GM19372 (cell line): ENCODE measurements around the gene ZFAND3.
"Not testable (repeated sequence)": the region's sequence is repeated elsewhere in the genome, so short reads cannot be mapped to it uniquely, and the experiment has no call there.

ENCODE experiments used
- ATAC-seq: cut with Tn5 transposase; IDR thresholded peaks from one replicate; pipeline ENCODE4 v1.9.1; 2021; ENCODE audit warnings: mild to moderate bottlenecking, low read depth, moderate library complexity; ENCODE audit not compliant: unreplicated experiment

ZFAND3 gene

DNA sequence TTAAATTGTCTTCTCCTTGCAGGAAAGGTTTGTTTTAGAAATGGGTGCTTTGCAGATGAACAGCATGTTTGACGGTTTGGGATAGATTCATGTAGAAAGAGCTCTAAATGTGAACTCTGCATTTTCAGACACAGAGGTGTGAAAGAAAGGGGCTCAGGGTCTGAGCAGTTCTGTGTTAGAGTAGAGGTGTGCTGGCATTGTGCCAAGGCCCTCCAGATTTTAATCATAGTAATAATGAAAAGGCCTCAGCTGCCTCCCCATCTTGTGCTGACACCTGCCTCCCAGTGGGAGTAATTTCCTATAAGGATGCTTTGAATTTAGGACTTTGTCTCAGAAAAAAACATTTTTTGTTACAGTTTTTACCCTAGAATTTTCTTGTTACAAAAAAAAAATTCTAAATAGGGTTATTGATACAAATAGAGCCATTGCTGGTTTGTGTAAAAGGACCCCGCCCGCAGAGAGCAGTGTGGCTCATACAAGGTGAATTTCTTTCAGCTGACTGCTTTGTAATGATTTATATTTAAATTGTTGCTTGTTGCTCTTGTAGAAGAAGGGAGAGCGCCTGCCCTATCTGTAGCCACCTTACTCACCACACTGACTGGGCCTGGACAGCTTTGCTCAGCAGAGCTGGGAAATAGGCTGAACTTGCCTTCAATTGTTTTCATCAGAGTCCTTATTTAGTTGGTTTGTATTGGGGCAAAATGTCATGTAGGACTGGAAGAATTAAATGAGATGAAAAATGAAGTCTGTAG lies 294.5 kb downstream of the ZFAND3 start:
- ATAC-seq = no peak

DNA sequence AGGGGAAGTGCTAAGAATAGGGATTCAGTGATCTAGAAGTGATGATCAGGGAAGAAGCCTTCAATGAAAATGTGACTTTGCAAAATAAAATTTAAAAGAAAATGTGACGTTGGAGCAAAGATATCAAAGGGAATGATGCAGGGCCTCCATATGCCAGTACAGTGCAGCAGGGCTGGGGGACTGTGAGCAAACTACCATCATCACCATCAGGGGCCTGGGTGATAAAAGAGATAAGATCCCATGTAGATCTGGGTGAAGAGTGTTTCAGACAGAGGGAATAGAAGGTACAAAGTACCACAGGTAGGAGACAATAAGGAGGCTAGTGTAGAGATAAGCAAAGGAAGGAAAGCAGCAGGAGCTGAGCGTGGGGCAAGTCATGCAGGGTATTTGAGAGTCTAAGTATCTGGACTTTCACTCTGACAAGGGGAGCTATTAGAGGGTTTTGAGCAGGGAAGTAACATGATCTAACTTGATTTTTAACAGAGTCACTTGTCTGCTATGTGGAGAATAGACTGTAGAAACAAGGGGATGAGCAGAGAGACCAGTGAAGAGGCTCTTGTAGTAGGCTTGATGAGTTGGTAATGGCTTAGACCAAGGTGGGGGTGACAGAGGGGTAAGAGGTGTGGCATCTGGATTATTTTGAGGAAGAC lies 295.6 kb downstream of the ZFAND3 start:
- ATAC-seq = no peak

DNA sequence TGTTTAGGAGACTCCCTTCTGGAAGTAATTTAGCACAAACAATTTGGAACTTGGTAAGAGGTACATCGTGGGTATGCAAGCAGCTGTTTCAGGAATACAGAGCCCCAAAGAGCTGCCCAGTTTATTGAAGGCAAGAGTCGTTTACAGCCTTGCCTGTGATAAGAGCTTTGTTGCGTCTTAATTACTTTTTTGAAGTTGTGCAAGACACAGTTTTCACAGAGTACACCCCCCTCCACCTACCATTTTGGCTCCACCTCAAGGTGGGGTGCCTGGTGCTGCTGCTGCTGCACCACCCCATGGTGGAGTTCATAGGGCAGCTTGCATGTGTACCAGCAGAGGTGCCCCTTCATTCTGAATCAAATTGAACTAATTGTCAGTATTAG lies 296.1 kb downstream of the ZFAND3 start:
- no peak for ATAC-seq

DNA sequence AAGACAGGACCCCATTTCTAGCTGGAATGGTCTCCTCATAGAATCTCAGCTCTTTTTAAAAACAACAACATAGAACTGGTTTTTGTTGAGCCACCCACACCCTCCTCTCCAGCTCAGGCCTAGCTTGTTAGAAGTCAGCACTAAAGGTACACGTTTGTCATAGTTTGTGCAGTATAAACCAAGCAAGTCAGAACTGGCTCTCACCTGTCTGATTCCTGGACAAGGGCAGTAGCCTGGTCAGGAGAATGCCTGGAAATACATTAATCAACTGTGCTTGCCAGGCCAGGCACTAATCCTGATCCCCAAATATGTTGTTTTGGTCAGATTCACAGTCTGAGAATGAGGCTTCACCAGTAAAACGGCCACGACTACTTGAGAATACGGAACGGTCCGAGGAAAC lies 296.7 kb downstream of the ZFAND3 start:
- no peak for ATAC-seq

DNA sequence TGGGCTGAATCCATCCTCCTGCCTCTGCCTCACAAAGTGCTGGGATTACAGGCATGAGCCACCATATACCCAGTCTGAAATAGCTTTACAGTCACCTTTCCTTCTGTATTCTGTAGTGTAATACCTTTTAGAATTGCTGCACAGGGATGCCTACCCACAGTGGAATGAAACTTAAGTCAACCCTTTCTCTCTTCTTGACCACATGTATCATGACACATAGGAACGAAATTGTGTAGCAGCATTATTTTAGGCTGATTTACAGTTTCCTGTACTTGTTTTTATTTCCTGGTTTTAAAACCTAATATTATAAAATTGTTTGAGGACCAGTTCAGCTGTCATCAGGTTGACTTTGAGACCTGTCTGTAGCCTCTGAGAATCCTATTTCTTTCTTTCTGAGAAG lies 297.8 kb downstream of the ZFAND3 start:
- ATAC-seq = no peak

DNA sequence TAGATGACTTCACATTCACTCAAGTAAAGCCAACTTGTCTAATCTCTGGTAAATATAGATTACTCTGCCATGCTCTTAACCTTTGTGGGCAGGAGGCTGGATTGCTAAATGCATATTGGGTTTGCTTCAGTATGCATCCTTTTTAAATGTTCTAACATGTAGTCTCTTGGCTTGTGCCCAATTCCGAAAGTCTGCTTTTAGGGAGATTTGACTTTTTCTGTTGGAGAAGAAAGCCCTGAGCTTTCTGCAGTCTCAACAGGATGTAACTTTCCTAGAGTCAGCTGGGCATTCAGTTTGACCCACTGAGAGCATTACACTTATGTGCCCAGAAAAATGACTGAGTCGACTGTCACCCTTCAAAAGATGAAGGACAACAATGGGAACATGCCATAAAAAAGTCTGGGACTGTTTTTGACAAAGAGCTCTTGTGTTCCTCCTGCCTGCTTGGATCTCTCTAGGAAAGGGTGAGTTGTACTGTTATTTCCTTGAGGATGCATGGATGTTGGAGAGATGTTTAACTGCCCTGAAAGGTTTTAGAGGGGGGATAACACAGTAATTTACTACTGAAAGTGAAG lies 299.4 kb downstream of the ZFAND3 start:
- no peak for ATAC-seq

DNA sequence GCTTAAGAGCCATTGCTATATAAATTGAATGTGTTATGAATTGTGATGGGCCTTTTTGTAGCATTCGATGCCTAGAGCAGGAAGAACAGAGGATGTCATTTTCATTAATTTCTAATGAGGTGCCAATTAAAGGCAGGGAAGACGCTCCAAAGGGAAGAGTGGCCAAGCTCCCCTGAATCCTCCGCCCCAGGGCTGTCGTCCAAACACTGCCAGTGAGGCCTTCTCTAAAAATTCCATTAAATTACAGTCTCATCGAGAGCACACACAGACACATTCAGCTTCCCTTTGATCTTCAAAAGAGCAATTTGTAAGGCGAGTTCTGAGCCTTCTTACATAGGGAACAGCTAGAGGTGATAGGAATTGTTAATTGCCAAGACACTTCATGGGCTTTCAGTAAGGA lies 300.0 kb downstream of the ZFAND3 start:
- no peak for ATAC-seq

DNA sequence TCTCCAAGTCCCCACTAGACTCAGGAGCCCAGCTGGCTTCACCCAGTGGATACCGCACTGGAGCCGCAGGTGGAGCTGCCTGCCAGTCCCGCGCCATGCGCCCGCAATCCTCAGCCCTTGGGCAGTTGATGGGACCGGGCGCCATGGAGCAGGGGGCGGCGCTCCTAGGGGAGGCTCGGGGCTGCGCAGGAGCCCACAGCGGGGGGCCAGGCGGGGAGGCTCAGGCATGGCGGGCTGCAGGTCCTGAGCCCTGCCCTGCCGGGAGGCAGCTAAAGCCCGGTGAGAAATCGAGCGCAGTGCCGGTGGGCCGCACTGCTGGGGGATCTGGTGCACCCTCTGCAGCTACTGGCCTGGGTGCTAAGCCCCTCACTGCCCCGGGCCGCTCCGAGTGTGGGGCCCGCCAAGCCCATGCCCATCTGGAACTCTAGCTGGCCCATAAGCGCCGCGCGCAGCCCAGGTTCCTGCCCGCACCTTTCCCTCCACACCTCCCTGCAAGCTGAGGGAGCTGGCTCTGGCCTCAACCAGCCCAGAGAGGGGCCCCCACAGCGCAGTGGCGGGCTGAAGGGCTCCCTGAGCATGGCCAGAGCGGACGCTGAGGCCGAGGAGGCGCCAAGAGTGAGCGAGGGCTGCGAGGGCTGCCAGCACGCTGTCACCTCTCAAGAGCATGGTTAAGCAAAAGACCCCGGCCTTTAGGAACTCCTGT lies 304.8 kb downstream of the ZFAND3 start:
- ATAC-seq = not testable (repeated sequence)

DNA sequence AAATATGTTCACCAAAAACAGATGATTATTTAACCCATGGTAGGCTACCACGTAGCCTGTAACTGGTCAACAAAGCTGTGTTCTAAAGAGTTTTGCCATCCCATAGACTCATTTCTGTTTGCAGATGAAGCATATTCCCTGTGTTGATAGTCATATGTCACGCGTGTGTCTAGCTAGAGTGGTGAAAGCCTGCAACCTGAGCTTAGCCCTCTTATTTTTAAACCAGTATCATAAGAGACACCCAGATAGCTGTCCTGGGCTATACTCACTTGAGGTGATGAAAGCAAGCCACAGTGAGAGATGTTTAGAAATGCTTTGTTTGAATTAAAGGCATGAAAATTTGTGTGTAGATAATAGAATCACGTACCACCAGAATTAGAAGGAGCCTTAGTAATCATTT lies 307.8 kb downstream of the ZFAND3 start:
- ATAC-seq = no peak

DNA sequence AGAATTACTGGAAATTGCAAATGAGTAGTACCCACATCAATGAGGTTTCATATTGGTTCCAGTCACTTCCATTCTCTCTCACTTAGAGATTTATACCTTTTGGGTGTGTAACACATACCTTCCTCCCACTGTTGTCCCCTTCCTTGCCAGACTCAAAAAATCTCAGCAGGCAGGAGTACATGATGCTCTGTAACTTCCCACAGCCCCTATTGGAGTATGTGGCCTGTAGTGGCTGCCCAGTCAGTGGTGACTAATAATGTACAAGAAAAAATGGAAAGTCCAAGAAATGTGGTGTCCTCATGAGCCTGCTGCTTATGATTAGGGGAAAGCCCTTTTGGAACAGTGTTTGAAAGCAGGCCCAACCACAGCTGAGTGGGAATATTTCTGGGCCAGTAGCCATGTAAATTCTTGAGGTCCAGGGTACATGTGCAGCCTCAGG lies 312.0 kb downstream of the ZFAND3 start:
- no peak for ATAC-seq

DNA sequence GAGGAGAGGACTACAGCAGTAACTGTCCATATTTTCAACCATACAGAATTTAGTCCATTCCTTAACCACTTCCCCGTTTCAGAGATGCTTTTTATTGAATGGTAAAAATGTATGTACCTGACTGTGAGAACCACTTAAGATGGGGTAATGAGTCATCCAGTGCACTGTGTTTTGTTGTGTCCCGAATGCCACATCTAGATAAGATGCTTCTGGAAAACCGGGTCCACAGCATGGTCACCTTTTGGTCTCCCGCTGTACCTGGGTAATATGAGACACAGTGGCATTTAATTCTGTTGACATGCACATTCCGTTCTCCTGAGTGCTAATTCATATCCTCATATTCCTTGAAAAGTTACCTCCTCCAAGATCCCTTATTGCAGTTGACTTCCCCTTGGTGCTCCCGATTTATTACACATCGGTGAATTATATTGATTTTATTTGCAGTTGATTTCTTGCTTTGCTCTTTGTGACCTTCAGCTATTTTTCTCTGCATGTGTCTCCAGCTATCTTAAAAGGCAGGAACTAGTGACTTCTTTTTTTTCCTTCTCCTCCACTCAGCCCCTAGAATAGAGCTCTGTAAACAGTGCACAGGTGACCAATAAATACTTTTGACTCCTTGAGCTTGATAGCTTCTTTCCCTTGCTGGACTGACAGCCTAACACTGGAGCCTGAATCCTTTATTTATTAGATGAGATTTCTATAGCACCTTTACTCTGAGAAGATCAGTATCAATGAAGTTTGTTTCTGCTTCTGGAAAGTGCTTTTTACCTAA lies 314.6 kb downstream of the ZFAND3 start:
- no peak for ATAC-seq

DNA sequence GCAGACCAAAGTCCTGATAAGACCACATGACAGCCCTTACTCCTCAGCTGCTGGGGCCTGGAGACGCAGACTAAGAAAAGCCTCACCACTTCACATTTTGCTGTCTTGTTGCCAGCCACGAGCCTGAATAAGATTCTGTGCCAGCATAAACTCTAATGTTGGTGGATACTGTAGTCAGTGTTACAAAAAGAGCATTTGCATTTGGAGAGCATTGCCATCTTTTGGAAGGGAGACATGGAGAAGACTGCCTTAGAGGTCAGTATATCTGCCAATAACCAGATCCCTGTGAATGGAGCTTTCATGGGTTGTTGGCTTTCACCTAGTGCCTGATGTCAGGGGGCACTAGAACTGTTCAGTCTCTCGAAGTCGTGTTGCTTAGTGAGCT lies 315.2 kb downstream of the ZFAND3 start:
- no peak for ATAC-seq

DNA sequence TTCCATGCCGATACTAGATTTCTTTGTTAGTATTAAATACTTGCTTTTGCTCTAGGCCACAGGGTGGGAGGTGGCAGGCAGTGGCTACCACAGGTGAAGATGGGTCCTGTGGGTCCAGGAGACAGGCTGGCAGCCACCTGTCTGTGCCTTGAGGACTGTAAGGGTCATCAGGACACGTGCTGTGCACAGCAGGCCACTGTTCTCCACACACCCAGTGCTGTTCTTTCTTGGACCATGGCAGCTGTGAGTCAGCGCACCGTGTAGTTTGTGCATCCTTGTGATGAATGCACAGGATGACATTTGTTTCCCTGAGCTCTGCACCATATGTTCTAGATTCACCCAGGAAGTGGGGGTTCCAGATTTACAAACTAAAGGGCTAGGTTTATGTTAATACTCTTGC lies 317.0 kb downstream of the ZFAND3 start:
- no peak for ATAC-seq

DNA sequence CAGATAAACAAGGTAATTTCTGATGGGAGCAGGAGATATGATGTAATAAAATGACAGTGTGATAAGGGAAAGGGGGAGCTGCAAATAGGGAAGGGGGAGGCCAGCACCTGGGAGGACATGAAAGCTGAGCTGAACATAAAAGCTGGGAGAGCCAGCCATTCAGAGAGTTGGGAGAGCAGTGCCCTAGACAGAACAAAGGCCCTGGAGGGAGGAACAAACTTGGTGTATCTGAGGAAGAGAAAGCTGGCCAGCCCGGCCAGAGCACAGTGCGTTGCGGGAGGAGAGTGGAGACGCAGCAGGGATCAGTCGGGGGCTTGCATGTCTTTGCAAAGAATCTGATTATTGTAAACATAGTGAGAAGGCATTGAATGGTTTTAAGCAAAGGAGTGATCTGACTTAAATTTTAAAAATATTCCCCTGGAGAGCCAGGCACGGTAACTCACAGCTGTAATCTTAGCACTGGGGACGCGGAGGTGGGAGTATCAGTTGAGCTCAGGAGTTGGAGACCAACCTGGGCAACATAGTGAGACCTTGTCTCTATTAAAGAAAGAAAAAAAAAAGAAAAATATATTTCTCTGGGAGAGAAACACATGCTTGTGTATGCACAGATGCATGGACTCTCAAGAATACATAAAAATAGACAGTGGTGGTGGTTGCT lies 318.2 kb downstream of the ZFAND3 start:
- no peak for ATAC-seq

DNA sequence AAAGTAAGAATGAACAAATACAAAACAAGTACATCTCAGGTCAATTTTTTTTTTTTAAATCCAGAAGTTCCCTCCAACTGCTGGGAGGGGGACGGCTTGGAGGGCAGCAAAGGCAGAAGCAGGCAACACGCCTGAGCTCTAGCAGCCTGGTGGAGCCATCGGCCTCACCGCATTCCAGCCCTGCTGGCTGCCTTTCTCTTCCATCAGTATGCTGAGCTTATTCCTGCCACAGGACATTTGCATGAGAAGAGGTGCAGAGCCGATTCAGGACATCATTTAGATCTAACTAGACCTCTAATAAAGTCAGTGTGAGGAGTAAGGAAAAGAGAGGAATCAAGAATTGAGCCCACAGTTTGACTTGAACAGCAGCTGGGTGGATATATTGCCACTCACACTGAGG lies 318.8 kb downstream of the ZFAND3 start:
- ATAC-seq = no peak

DNA sequence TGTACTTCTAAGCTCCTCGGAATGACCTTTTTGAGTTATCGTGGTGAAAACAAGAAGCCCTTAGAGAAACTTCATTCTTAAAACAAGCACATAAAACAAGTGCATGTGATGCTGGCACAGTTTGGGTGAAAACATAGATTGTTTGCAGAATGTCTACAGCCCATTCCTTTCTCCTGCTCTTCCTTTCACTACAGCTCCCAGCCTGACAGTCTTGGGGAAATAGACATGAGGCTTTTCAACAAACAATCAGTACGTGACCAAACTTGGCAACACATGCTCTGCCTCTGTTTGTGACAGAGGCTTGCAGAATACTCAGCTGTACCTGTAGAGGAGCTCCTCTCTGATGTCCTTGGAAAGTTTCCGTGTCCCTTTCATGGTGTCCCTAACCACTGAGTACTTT lies 321.6 kb downstream of the ZFAND3 start:
- no peak for ATAC-seq

DNA sequence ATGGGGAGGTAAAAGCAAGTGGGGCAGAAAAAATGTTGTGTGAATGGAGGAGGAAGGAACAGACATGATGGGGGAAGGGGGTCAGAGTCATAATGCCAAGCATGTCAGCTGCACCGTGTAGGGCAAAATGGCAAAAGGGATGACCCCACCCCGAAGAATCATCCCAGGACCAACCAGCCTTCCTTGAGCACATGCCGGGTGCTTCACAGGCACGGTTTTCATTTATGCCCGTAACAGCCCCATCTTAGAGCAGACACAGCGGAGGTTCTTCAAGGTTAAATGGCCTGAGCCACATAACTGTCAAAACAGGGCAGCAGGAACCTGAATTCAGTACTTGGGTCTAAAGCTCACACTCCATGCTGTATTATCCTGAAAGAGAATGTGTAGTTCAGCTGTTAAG lies 322.2 kb downstream of the ZFAND3 start:
- ATAC-seq = no peak

DNA sequence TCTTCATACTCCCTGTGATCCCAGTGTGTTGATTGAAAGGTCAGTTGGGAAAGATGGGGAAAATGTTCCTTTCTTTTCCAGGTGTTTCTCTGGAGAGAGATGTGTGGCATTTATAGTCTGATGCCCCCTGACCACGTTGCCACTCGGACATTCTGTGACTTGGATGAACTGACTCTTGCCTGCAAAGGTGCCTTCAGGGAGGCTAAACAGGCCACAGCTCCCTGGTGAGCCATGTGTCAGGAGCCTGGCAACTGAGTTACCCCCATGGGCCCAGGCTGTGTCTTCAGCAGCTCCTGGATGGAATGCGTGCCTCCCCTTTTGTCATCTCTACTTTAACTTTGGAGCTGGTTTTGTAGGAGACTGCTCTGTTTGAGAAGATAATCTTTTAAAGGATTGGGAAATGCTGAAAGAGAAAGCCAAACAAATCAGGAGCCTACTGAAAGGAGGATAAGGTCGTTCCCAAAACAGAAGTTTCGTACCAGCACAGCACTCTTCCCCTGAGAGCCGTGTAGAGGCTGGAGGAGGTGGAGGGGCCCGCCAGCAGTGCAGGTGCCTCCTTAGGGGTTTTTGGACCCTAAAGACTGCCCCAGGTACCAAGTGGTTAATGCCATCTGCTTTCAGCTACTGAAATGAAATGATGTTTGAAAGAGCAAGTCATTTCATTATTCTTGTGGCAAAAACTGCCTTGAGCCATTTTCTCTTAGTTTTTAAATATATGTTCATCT lies 322.8 kb downstream of the ZFAND3 start:
- ATAC-seq = no peak
